Right cardiac atrium (tissue), 5 donors: ENCODE results near the gene DENND2C. TPM values are rescaled to one million over a fixed set of nuclear protein-coding genes. Genes with fewer than 3 reads are reported as not detected.

Experiments
- ATAC-seq, 2 donors: fragments of 200-7000 bp; cut with Tn5 transposase; one replicate each; pipeline versions ENCODE4 v1.8.0 to v1.9.1; 2020; ENCODE audit warnings: moderate library complexity in 2 of 2, mild to moderate bottlenecking in 1 of 2
- DNase-seq, 3 donors: peaks; one replicate each; pipeline ENCODE4 v3.0.0-alpha.2; 2020
- H3K27ac ChIP-seq: one replicate; pipeline ENCODE4 v1.5.1; 2013; ENCODE audit warnings: mild to moderate bottlenecking, low read length, control low read depth, moderate library complexity
- H3K27me3 ChIP-seq: one replicate; pipeline ENCODE4 v1.6.1; 2013; ENCODE audit not compliant: control insufficient read depth, insufficient read depth
- H3K4me1 ChIP-seq: one replicate; pipeline ENCODE4 v1.6.1; 2013; ENCODE audit warnings: low read length; ENCODE audit not compliant: control insufficient read depth, insufficient read depth
- H3K4me3 ChIP-seq: one replicate; pipeline ENCODE4 v1.5.1; 2013; ENCODE audit warnings: low read length, control low read depth
- H3K9me3 ChIP-seq: one replicate; pipeline ENCODE4 v1.6.1; 2013; ENCODE audit warnings: low read length; ENCODE audit not compliant: control insufficient read depth
- WGBS: extraction: QIAGEN DNeasy Blood & Tissue Kit; methylation state at CpG from one replicate; pipeline ENCODE4 v1.1.7; 2013; 5-methylcytosine and 5-hydroxymethylcytosine counted together
- intact Hi-C, 4 donors: fragments of 100-400 bp; cut with DNase I; formaldehyde crosslinking; loops; one replicate each; pipeline versions ENCODE4 v1.11.0 to v1.14.0; 2022 to 2023
- polyA plus RNA-seq: library from polyadenylated mRNA; stranded (reverse); fragments of 200-250 nt; gene quantifications from one replicate; pipeline ENCODE4 v1.2.3, GENCODE V29; 2013
- total RNA-seq, 4 donors: library from RNA; stranded (reverse); fragmentation: NEBNext Ultra II Directional; extraction: Animal tissue kit (Norgen Biotek cat#: 25700); gene quantifications; one replicate each; pipeline ENCODE4 v1.2.1, GENCODE V29; 2021
- donor health status: healthy with polysubstance abuse.
- donor health status: DM: no; HTN: yes; CAD: no.
- donor health status: DM: no; HTN: no; CAD: no.
- donor health status: DM: no; HTN: yes; CAD: no; lungs with severe emphysema.
- donor health status: DM: yes; HTN: yes; CAD: no.

The DENND2C gene
- total and polyA plus RNA-seq, 5 donors = 1.5 to 3.7 (median 2.2) TPM

DNA sequence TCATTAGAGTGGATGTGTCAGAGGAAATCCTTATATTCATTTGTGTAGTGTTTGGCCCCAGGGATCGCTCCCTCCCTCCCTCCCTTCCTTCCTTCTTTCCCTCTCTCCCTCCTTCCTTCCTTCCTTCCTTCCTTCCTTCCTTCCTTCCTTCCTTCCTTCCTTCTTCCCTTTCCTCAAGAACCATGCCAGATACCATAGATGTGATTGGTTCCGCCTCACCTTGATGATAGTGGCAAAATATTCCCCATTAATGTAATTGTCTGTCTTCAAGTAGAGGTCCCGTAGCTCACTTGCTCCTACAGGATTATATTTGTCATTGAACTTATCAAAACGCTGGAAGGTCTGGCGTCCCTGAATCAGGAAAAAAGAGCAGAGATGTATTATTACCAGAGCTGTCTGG is 7.8 kb upstream of the DENND2C start:
- Histone ChIP-seq H3K27me3 (no peaks in the 10 kb centered on the region), H3K4me3 (no peak overlapping the region), H3K4me1 (no peaks in the 10 kb centered on the region), H3K9me3 (no peaks in the 10 kb centered on the region), H3K27ac (no peak overlapping the region)
- intact Hi-C loops = no loop called here
- WGBS = 76% methylated on average over 5 of the region's 5 CpGs
- DNase-seq (no peak), ATAC-seq (no peak)

DNA sequence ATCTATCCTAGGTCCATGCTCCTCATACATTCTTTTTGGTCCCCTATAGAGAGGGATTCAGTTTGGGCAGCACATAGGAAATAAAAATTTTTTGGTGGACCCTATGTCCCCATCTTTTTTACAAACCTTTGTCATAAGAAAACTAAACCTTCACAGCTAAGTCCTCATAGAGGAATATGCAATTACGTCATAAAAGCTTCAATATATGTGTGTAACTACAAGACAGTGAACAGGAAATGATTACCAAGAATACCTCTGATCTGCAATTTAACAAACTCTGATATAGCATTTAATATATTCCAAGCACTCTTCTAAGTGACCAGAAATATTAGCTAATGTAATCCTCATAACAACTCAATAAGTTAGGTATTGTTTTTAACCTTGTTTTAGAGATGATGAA is 6.3 kb upstream of the DENND2C start:
- DNase-seq = no peak
- no peaks in the 10 kb centered on the region for H3K4me1 ChIP-seq
- intact Hi-C loops = no loop called here

DNA sequence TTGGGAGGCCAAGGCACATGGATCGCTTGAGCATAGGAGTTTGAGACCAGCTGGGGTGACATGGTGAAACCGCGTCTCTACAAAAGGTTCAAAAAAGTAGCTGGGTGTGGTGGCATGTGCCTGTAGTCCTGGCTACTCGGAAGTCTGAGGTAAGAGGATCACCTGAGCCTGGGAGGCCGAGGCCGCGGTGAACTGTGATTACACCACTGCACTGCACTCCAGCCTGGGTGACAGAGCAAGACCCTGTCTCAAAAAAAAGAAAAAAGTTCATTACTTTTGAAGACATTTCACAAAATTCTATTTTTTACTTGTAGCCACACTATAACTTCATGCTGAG is 2.1 kb upstream of the DENND2C start:
- H3K27me3 ChIP-seq = no peaks in the 10 kb centered on the region
- no peak overlapping the region for H3K4me3 ChIP-seq
- 88% methylated on average over 7 of the region's 7 CpGs for WGBS
- intact Hi-C loops = no loop called here
- H3K9me3 ChIP-seq = no peaks in the 10 kb centered on the region
- H3K4me1 ChIP-seq = no peaks in the 10 kb centered on the region
- DNase-seq = no peak
- no peak overlapping the region for H3K27ac ChIP-seq
- ATAC-seq = no peak

More for the DNA sequence above, 6.3 kb upstream of the DENND2C start:
- Histone ChIP-seq H3K4me3 (no peak overlapping the region), H3K9me3 (no peaks in the 10 kb centered on the region), H3K27me3 (no peaks in the 10 kb centered on the region), H3K27ac (no peak overlapping the region)
- 93% methylated on average over 1 of the region's 1 CpG for WGBS
- no peak for ATAC-seq

DNA sequence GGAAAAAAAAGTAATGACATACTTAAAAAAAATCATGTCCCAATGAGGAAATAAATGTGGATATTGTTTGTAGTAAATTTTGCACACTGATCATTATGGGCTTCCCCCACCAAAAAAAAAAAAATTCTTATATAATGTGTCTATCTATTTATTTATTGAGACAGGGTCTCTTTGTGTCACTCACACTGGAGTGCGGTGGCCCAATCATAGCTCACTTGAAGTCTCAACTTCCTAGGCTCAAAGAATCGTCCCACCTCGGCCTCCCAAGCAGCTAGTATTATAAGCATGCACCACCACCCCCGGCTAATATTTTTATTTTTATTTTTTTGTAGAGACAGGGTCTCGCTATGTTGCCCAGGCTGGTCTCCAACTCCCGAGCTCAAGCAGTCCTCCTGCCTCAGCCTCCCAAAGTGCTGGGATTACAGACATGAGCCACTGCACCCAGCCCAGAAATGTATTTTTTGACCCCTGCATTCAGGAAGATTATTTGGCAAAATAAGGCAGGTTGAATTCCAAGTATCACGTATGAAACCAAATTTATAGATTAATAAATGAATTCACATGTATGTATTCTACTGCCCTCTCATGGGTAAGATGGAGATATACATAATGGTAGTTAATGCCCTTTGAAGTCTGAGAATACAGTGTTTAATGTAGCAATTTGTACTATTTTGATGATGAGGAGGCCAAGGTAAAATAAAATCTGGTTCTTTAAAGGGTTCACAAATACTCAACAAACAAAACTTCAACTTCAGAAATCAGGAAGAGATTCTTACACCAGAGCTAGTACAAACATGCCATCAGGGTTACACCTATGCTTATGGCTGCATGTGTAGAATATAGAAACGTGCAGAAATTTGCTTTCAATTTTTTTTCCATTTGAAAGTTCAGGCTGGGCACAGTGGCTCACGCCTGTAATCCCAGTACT is 1.4 kb upstream of the DENND2C start:
- no peak overlapping the region for H3K27ac ChIP-seq

DNA sequence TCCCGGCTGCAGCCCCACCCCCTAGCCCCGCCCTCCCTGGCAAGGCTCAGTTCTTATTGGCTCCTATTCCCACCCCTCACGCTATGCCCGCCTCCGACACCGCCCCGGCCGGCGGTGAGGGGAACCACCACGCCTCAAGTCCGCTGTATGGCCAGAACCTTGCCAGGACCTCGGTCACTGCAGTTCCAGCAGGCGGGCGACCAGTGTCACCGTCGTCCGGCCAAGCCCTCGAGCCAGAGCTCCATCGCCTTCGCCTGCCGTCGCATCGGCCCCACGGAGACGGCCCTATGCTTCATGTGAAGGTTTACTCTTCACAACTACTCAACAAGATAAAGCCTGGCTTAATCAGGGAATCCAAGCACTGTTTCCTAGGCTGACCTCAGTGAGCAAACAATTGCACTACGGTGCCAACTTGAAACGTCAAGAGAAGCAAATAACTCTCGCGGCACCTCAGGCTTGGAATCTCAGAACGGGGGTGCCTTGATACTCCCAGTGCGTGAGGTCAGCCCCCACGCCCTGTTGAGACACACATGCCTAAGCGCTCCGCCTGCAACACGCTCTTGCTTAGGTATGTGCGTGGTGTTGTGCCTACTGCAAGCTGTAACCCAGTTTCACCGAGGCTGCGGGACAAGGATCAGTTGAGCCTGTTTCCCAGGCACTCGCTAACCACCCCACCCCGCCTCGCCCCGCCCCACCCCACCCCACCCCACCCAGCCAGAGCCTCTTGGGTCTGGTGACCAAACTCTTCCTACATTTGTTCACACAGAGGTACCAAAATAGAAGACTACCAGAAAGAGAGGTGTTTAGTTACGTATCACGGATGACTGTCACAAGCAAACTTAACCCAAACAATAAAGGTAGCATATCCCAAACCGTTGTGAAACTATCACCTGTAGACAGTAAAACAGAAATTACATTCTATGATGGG is 498 bp upstream of the DENND2C start:
- intact Hi-C loops = no loop called here
- no peaks in the 10 kb centered on the region for H3K27me3 ChIP-seq
- peak; percentile 100 for ATAC-seq
- peak overlapping the region; percentile 53 for H3K4me3 ChIP-seq
- no peaks in the 10 kb centered on the region for H3K4me1 ChIP-seq
- peak; percentile 96 to 97 (median 97) for DNase-seq
- H3K9me3 ChIP-seq = no peaks in the 10 kb centered on the region
- H3K27ac ChIP-seq = peak overlapping the region; percentile 18
- whole genome bisulfite sequencing = 4% methylated on average over 45 of the region's 45 CpGs

More for the DNA sequence above, 1.4 kb upstream of the DENND2C start:
- no peak for DNase-seq
- peak overlapping the region; percentile 53 for H3K4me3 ChIP-seq
- ATAC-seq = no peak
- intact Hi-C loops = no loop called here
- H3K27me3 ChIP-seq = no peaks in the 10 kb centered on the region
- WGBS = 67% methylated on average over 9 of the region's 9 CpGs
- H3K9me3 ChIP-seq = no peaks in the 10 kb centered on the region
- no peaks in the 10 kb centered on the region for H3K4me1 ChIP-seq

DNA sequence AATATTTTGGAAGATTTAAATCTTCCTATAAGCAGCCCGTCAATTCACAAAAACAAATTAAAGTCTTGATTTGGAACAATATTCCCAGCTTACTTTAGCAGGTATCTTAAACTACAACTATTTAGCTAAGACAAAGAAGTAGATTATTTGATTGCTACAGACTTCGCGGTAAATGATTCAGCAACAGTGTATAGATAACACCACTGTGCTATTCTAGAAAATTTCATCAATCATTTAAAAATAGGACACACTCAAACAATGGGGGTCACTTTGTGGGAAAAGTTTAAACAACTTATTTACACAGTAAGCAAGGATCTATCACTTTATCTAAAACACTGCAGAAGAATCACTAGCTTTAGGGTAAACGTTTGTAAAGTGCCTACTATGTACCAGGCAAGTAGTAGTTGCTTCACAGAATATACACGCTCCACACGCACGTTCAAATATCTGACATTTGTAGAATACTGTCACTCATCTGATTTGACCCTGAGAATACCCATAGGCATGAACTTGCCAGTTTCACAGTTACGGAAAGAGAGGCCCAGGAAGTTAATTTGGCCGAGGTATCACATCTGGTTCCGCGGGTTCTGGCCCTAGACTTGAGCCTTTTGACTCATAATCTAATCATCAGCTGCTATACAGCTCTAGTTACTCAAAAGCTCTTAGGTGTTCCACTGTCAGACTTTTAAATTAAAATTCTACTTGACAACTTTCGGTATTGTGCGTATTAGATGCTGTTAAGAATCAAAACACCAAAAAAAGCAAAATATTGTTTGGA is 876 bp downstream of the DENND2C start:
- ATAC-seq = no peak
- H3K4me1 ChIP-seq = no peaks in the 10 kb centered on the region
- H3K4me3 ChIP-seq = peak overlapping the region; percentile 53
- no peak overlapping the region for H3K27ac ChIP-seq
- 40% methylated on average over 13 of the region's 13 CpGs for WGBS
- DNase-seq = no peak
- no peaks in the 10 kb centered on the region for H3K27me3 ChIP-seq
- no peaks in the 10 kb centered on the region for H3K9me3 ChIP-seq
- intact Hi-C loops = no loop called here

DNA sequence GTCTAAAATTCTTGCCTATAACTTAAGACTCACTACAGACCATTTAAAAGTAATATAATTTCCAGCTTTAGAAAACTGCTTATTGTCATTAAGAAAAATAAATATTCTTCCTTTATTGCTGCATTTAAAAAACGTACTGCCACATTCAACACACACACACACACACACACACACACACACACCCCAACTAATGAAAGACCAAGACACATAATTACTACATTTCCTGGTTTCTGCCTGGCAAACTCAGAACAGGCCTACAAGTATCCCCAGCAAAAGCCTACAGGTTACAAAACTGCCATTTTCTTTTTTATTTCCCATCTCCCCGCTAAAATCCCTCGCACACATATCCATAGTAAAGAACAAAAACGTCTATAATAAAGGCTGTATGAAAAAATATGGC is 1.5 kb downstream of the DENND2C start:
- H3K4me3 ChIP-seq = no peak overlapping the region
- no peak overlapping the region for H3K27ac ChIP-seq

DNA sequence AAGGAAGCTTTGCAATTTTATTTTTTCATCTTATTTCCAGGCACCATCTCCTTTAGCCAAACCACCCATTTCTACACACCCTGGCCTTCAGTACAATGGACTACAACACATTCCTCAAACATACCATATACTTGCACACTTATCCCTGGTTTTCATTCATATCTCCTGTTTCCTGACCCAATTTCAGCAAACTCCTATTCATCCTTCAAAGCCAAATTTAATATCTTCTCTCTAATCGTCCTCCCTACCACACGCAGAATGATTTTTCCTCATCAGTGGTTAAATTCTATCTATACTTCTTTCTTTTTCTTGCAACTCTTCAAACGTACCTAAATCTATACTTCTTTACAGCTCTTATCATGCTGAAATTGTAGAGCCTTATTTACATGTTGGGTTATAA is 2.9 kb downstream of the DENND2C start:
- intact Hi-C loops = no loop called here

More for the DNA sequence above, 1.5 kb downstream of the DENND2C start:
- WGBS = 88% methylated on average over 4 of the region's 4 CpGs
- no peak for DNase-seq
- ATAC-seq = no peak
- H3K4me1 ChIP-seq = no peaks in the 10 kb centered on the region
- intact Hi-C loops = no loop called here
- no peaks in the 10 kb centered on the region for H3K9me3 ChIP-seq
- no peaks in the 10 kb centered on the region for H3K27me3 ChIP-seq

DNA sequence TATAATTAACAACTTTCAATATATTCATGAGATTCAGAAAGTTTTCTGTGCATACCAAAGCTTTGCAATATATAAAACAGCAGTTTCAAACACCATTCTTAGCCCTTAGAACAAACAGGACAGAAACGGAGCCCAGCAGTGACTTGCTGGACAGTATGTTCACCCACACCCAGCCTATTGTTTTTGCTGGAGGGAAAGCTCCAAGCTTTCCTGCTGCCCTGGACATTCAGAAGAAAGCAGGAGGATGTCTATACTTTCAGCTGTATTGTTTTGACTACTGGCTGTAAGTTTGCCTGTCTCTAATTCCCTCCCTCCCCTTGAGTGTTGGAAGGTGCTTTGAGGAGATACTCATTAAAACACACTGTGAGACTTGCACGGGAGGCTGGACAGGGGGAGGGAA is 9.6 kb downstream of the DENND2C start:
- WGBS = 26% methylated on average over 2 of the region's 2 CpGs
- DNase-seq = no peak
- no peak overlapping the region for H3K27ac ChIP-seq
- no peaks in the 10 kb centered on the region for H3K4me1 ChIP-seq
- H3K4me3 ChIP-seq = no peak overlapping the region
- intact Hi-C loops = no loop called here
- H3K27me3 ChIP-seq = no peaks in the 10 kb centered on the region
- ATAC-seq = peak in 1 of 2 donors; percentile 42
- no peaks in the 10 kb centered on the region for H3K9me3 ChIP-seq

More for the DNA sequence above, 2.9 kb downstream of the DENND2C start:
- no peaks in the 10 kb centered on the region for H3K27me3 ChIP-seq
- ATAC-seq (no peak), DNase-seq (no peak)
- no peaks in the 10 kb centered on the region for H3K9me3 ChIP-seq
- H3K27ac ChIP-seq = no peak overlapping the region
- no peaks in the 10 kb centered on the region for H3K4me1 ChIP-seq
- H3K4me3 ChIP-seq = no peak overlapping the region
- WGBS = 89% methylated on average over 3 of the region's 3 CpGs

DNA sequence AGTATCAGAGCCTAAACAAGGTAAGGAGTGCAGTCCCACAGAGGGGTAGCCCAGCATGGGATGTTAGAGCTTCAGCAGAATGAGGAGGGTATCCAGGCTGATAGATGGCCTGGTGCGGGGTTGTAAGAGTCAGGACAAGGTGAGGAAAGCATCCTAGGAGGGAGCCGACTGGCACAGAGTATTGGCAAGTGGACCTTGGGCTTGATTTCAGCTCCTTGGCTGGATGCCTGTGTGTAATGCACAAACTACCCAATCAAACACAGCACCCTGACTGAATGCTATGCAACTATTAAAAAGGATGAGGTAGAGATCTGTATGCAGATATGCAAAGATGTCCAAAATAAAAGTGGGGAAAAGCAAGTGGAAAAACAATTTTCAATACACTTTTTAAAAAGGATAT is 18.0 kb downstream of the DENND2C start:
- no peak for DNase-seq
- H3K27me3 ChIP-seq = no peaks in the 10 kb centered on the region
- intact Hi-C loops = no loop called here
- peaks cover 1% of the 10 kb centered on the region for H3K4me1 ChIP-seq
- WGBS = 67% methylated on average over 2 of the region's 2 CpGs
- H3K4me3 ChIP-seq = no peak overlapping the region
- no peak for ATAC-seq
- no peak overlapping the region for H3K27ac ChIP-seq
- H3K9me3 ChIP-seq = no peaks in the 10 kb centered on the region
